HepG2 (cell line): ENCODE results near the gene NOC4L. TPM values are rescaled to one million over a fixed set of nuclear protein-coding genes. Genes with fewer than 3 reads are reported as not detected.

Experiments
- ATAC-seq: fragments of 200-7000 bp; cut with Tn5 transposase; 3 replicates; pipeline ENCODE4 v1.9.1; 2020; ENCODE audit warnings: mild to moderate bottlenecking, moderate library complexity
- BruUV-seq: library from RNA; stranded (reverse); fragments of 400-500 nt; replicated peaks from 2 replicates; lab custom pipeline; 2021; lab: Mats Ljungman, UMichigan
- CTCF ChIA-PET: fragments of 300-600 bp; formaldehyde crosslinking; extraction: SDS; loops from one replicate; lab custom pipeline; 2021; ENCODE audit warnings: low total read pairs, inconsistent platforms, low intra/inter-chr PET ratio; lab: Yijun Ruan, JAX
- POLR2A ChIA-PET: fragments of 350-600 bp; sonication (Branson Sonifier 250); formaldehyde crosslinking; loops from one replicate; lab custom pipeline; 2020; ENCODE audit warnings: antibody characterized with exemption, inconsistent platforms; lab: Yijun Ruan, JAX
- DNase-seq: peaks from one replicate; pipeline ENCODE4 v3.0.0-alpha.2; 2015; ENCODE audit warnings: low spot score
- FAIRE-seq: peaks from 3 replicates; lab custom pipeline; 2011; peaks lifted over from hg19 to GRCh38; lab: Jason Lieb, UNC
- H2AFZ ChIP-seq: one replicate; pipeline ENCODE4 v1.6.1; 2011; ENCODE audit warnings: low read length, inconsistent platforms
- H3K27ac ChIP-seq: fragments of 300-600 bp; 3 replicates; pipeline ENCODE4 v1.8.0; 2011; ENCODE audit warnings: mixed run types, mild to moderate bottlenecking, mixed read lengths, low read length, inconsistent platforms; ENCODE audit not compliant: insufficient read depth; ENCODE audit errors: extremely low read length
- H3K27me3 ChIP-seq, 2 experiments: fragments of 200-600 bp in 1 of 2; 2 replicates in 1 of 2; 3 replicates in 1 of 2; pipeline versions ENCODE4 v1.6.0 to v1.8.0; 2011; ENCODE audit warnings: low read length in 2 of 2, mild to moderate bottlenecking in 2 of 2, moderate library complexity in 2 of 2, inconsistent platforms in 1 of 2; ENCODE audit not compliant: insufficient read depth in 2 of 2, control insufficient read depth in 1 of 2
- H3K36me3 ChIP-seq, 2 experiments: fragments of 200-600 bp in 1 of 2; replicated peaks in 1 of 2; 2 replicates in 1 of 2; 3 replicates in 1 of 2; pipeline versions ENCODE4 v1.5.1 to v1.8.0; 2011; ENCODE audit warnings: low read length in 2 of 2, inconsistent platforms in 1 of 2; ENCODE audit not compliant: insufficient read depth in 2 of 2, control insufficient read depth in 1 of 2
- H3K4me1 ChIP-seq: 2 replicates; pipeline ENCODE4 v1.5.1; 2012; ENCODE audit warnings: low read length, inconsistent platforms; ENCODE audit not compliant: insufficient read depth
- H3K4me2 ChIP-seq: 2 replicates; pipeline ENCODE4 v1.6.0; 2011; ENCODE audit warnings: low read depth, low read length, inconsistent platforms
- H3K4me3 ChIP-seq, 3 experiments: fragments of 200-600 bp in 1 of 3; sonication (generic), shearing (Covaris generic) in 1 of 3; replicated peaks in 1 of 3; 2 replicates each; pipeline ENCODE4 v1.5.1; 2011 to 2016; ENCODE audit warnings: low read length in 3 of 3, inconsistent platforms in 2 of 3, low read depth in 2 of 3, mild to moderate bottlenecking in 2 of 3, control low read depth in 1 of 3, mixed read lengths in 1 of 3; ENCODE audit not compliant: insufficient read depth in 1 of 3
- H3K79me2 ChIP-seq: one replicate; pipeline ENCODE4 v1.6.1; 2011; ENCODE audit warnings: low read length, inconsistent platforms; ENCODE audit not compliant: insufficient read depth
- H3K9ac ChIP-seq: 2 replicates; pipeline ENCODE4 v1.6.0; 2011; ENCODE audit warnings: mild to moderate bottlenecking, low read depth, low read length, inconsistent platforms; ENCODE audit not compliant: insufficient read depth
- H3K9me3 ChIP-seq: 2 replicates; pipeline ENCODE4 v1.5.1; 2012; ENCODE audit warnings: mild to moderate bottlenecking, low read length
- H4K20me1 ChIP-seq: 2 replicates; pipeline ENCODE4 v1.6.0; 2011; ENCODE audit warnings: inconsistent platforms, mild to moderate bottlenecking, low read length, moderate library complexity; ENCODE audit not compliant: insufficient read depth
- FOXJ3 ChIP-seq: sonication (generic); formaldehyde crosslinking; IDR thresholded peaks from 2 replicates; pipeline ENCODE4 v1.4.0; 2020; ENCODE audit warnings: missing genetic modification reagents, mild to moderate bottlenecking, borderline replicate concordance
- FOXP1 ChIP-seq, 2 experiments: fragments of 450-650 bp in 1 of 2; IDR thresholded peaks; 2 replicates each; pipeline ENCODE4 v1.6.1; 2017 to 2018; ENCODE audit warnings: antibody characterized with exemption in 1 of 2
- NONO ChIP-seq, 2 experiments: fragments of 450-650 bp in 1 of 2; sonication (generic) in 1 of 2; formaldehyde crosslinking in 1 of 2; IDR thresholded peaks in 1 of 2; conservative IDR thresholded peaks in 1 of 2; 2 replicates each; pipeline versions ENCODE4 v1.6.1 to v1.8.0; 2017 to 2022; ENCODE audit warnings: mild to moderate bottlenecking in 1 of 2, missing genetic modification reagents in 1 of 2, moderate library complexity in 1 of 2
- PHB2 ChIP-seq: fragments of 450-650 bp; IDR thresholded peaks from 2 replicates; pipeline ENCODE4 v1.6.1; 2018; ENCODE audit not compliant: partially characterized antibody
- ZFP36 ChIP-seq: fragments of 150-350 bp; IDR thresholded peaks from 2 replicates; pipeline ENCODE4 v1.6.1; 2018; ENCODE audit warnings: borderline replicate concordance, low read length, low read depth; ENCODE audit not compliant: partially characterized antibody
- ZNF646 ChIP-seq: sonication (generic); formaldehyde crosslinking; IDR thresholded peaks from 2 replicates; pipeline ENCODE4 v1.9.0; 2021; ENCODE audit warnings: mild to moderate bottlenecking, missing genetic modification reagents
- WGBS: methylation state at CpG from one replicate; pipeline ENCODE4 v1.1.6; 2017; ENCODE audit warnings: low lambda C conversion rate; 5-methylcytosine and 5-hydroxymethylcytosine counted together
- in situ Hi-C: cut with HindIII; loops from 2 replicates; pipeline ENCODE4 v1.10.0; 2017; ENCODE audit warnings: low pct_unique_long_range_greater_than_20kb; ENCODE audit not compliant: extremely low pct_ligation_motif_present
- intact Hi-C: fragments of 100-400 bp; cut with micrococcal nuclease; formaldehyde crosslinking; loops from one replicate; pipeline ENCODE4 v1.10.0; 2022; ENCODE audit not compliant: unreplicated experiment
- polyA plus RNA-seq, 8 experiments: library from polyadenylated mRNA; depleted of rRNA in 3 of 8; stranded (reverse) in 7 of 8; unstranded in 1 of 8; fragments of >200 nt; fragmentation: Illumina TruSeq in 4 of 8; extraction: Trizol in 4 of 8; gene quantifications; 2 replicates each; pipeline versions ENCODE4 v1.2.1 to v1.2.3, GENCODE V29; 2011 to 2016; ENCODE audit warnings: low read depth in 4 of 8, missing spikeins in 1 of 8, mixed read lengths in 1 of 8; ENCODE audit not compliant: insufficient read depth in 1 of 8
- total RNA-seq, 5 experiments: library from RNA; depleted of rRNA; stranded (reverse); fragments of >200 nt; fragmentation: Illumina TruSeq; extraction: Trizol; gene quantifications; 2 replicates each; pipeline ENCODE4 v1.2.3, GENCODE V29; 2016; ENCODE audit warnings: low read depth in 1 of 5

Gene NOC4L
- total and polyA plus RNA-seq, 2 of the 13 experiments (the other 11 are each of a cell fraction or from before 2014, with no cell fraction given), result 4.3 to 14.6 TPM

DNA sequence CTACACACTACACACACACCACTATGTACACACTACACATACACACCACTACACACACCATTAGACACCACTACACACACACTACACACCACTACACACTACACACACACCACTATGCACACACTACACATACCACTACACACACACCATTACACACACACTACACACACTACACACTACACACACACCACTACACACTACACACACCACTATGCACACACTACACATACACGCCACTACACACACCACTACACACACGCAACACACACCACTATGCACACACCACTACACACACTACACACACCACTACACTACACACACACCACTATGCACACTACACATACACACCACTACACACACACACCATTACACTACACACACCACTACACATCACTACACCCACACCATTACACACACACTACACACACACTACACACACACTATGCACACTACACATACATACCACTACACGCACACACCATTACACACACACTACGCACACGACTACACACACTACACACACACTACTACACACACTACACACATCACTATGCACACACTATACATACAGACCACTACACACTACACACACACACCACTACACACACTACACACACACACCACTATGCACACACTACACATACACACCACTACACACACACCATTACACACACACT lies 13.6 kb downstream of the NOC4L start:
- Histone ChIP-seq H3K36me3 (peaks cover 0 to 2% of the 10 kb centered on the region in 2 experiments; a peak in 2 of 5 replicates), H3K27me3 (peaks cover 2 to 10% of the 10 kb centered on the region in 2 experiments; a peak in 2 of 5 replicates), H3K4me2 (no peak overlapping the region), H3K9ac (no peak overlapping the region), H3K27ac (no peak overlapping the region), H4K20me1 (peaks cover 3% of the 10 kb centered on the region; the same call in 1 of the 2 replicates), H3K4me3 (no peak overlapping the region), H3K9me3 (no peaks in the 10 kb centered on the region), H2AFZ (no peak overlapping the region), H3K4me1 (peaks cover 14% of the 10 kb centered on the region), H3K79me2 (no peaks in the 10 kb centered on the region)
- DNase-seq, result no peak
- no TSS peak for BruUV-seq
- ChIA-PET CTCF (no interaction called here), POLR2A (no interaction called here)
- in situ Hi-C loops (no loop called here), intact Hi-C loops (no loop called here)
- ATAC-seq, result no peak
- FAIRE-seq, result no peak
- WGBS, result 93% methylated on average over 5 of the region's 5 CpGs
- no peak for TF ChIP-seq ZFP36
- peak; percentile 14 for TF ChIP-seq PHB2
- peak; percentile 56; the same call in 1 of the 2 replicates for TF ChIP-seq ZNF646 (CRISPR knock-in tag)
- no peak for TF ChIP-seq FOXJ3 (CRISPR knock-in tag)
- 0 out of 2 replicates have a peak, but pooled peaks have one; percentile 55 for TF ChIP-seq NONO (IDR thresholded peaks at IDR 0.05)
- TF ChIP-seq NONO (CRISPR knock-in tag; conservative IDR thresholded peaks at IDR 0.05), result no peak
- TF ChIP-seq FOXP1 (IDR thresholded peaks at IDR 0.05), result peak; percentile 2; the same call in 1 of the 2 replicates
- TF ChIP-seq FOXP1 (CRISPR knock-in tag; IDR thresholded peaks at IDR 0.05), result no peak
